HCT116 (cell line): ENCODE measurements around the gene STRBP. TPM values are rescaled to one million over a fixed set of nuclear protein-coding genes. Genes with fewer than 3 reads are reported as not detected.

ENCODE experiments used
- ATAC-seq: fragments of 200-7000 bp; cut with Tn5 transposase; 2 replicates; pipeline ENCODE4 v1.9.1; 2020; ENCODE audit warnings: mild to moderate bottlenecking, moderate library complexity
- BruUV-seq: library from RNA; stranded (reverse); fragments of 400-500 nt; replicated peaks from 2 replicates; lab custom pipeline; 2021; lab: Mats Ljungman, UMichigan
- CTCF ChIA-PET: fragments of 300-600 bp; sonication (Branson Sonifier 250); formaldehyde crosslinking; loops from one replicate; lab custom pipeline; 2021; ENCODE audit warnings: antibody characterized with exemption; lab: Charles Lee
- POLR2A ChIA-PET: fragments of 300-600, 350-600 bp; sonication (Branson Sonifier 250); formaldehyde crosslinking; loops from one replicate; lab custom pipeline; 2021; ENCODE audit warnings: antibody characterized with exemption; lab: Charles Lee
- RAD21 ChIA-PET, 2 experiments: fragments of 300-600 bp; sonication (Branson Sonifier 250); formaldehyde crosslinking; loops; one replicate each; lab custom pipeline; 2023; ENCODE audit warnings: low total read pairs in 2 of 2; ENCODE audit not compliant: uncharacterized antibody in 2 of 2, unreplicated experiment in 2 of 2, low non-redundant PET in 1 of 2; lab: Charles Lee
- DNase-seq: peaks from one replicate; pipeline ENCODE4 v3.0.0-alpha.2; 2010; ENCODE audit warnings: low read depth, low spot score
- H2AFZ ChIP-seq: fragments of 200-600 bp; shearing (Covaris generic), sonication (generic); 2 replicates; pipeline ENCODE4 v1.6.1; 2017; ENCODE audit warnings: low read depth, mixed run types, mixed read lengths, antibody characterized with exemption, low read length; ENCODE audit not compliant: poor library complexity, severe bottlenecking
- H3K27ac ChIP-seq: 2 replicates; pipeline ENCODE4 v1.5.1; 2012; ENCODE audit warnings: low read depth, low read length
- H3K27me3 ChIP-seq: fragments of 200-600 bp; sonication (generic); 2 replicates; pipeline ENCODE4 v1.6.1; 2016; ENCODE audit warnings: mixed run types, low read length, mixed read lengths; ENCODE audit not compliant: insufficient read depth
- H3K36me3 ChIP-seq, 2 experiments: fragments of 200-500 bp in 1 of 2; fragments of 200-600 bp in 1 of 2; sonication (Bioruptor generic) in 1 of 2; sonication (generic) in 1 of 2; 2 replicates each; pipeline versions ENCODE4 v1.5.1 to v1.6.1; 2014 to 2016; ENCODE audit warnings: low read length in 2 of 2, inconsistent platforms in 1 of 2, mixed read lengths in 1 of 2, mixed run types in 1 of 2; ENCODE audit not compliant: insufficient read depth in 2 of 2, control insufficient read depth in 1 of 2
- H3K4me1 ChIP-seq, 2 experiments: fragments of 200-600 bp in 1 of 2; sonication (generic) in 1 of 2; 2 replicates each; pipeline versions ENCODE4 v1.5.1 to v1.6.1; 2012 to 2017; ENCODE audit warnings: low read length in 2 of 2, inconsistent platforms in 1 of 2, mild to moderate bottlenecking in 1 of 2, mixed read lengths in 1 of 2, mixed run types in 1 of 2, moderate library complexity in 1 of 2; ENCODE audit not compliant: insufficient read depth in 2 of 2, control insufficient read depth in 1 of 2
- H3K4me2 ChIP-seq: fragments of 200-600 bp; sonication (generic); 2 replicates; pipeline ENCODE4 v1.6.1; 2017; ENCODE audit warnings: mixed run types, low read length, mixed read lengths
- H3K4me3 ChIP-seq, 2 experiments: fragments of 200-600 bp in 1 of 2; sonication (generic) in 1 of 2; replicated peaks in 1 of 2; 2 replicates each; pipeline ENCODE4 v1.5.1; 2011 to 2016; ENCODE audit warnings: low read length in 2 of 2, control low read depth in 1 of 2, low read depth in 1 of 2, mild to moderate bottlenecking in 1 of 2, mixed read lengths in 1 of 2, mixed run types in 1 of 2
- H3K79me2 ChIP-seq: fragments of 200-600 bp; sonication (generic); 2 replicates; pipeline ENCODE4 v1.6.1; 2017; ENCODE audit warnings: mild to moderate bottlenecking, mixed run types, low read length, moderate library complexity, mixed read lengths; ENCODE audit not compliant: insufficient read depth
- H3K9ac ChIP-seq: fragments of 200-600 bp; sonication (generic); 2 replicates; pipeline ENCODE4 v1.6.1; 2016; ENCODE audit warnings: low read length, mixed read lengths
- H3K9me2 ChIP-seq: fragments of 200-600 bp; sonication (generic), shearing (Covaris generic); 2 replicates; pipeline ENCODE4 v1.6.1; 2017; ENCODE audit warnings: mixed run types, mild to moderate bottlenecking, moderate library complexity; ENCODE audit not compliant: insufficient read depth
- H3K9me3 ChIP-seq, 2 experiments: fragments of 200-500 bp in 1 of 2; fragments of 200-600 bp in 1 of 2; sonication (Bioruptor generic) in 1 of 2; sonication (generic) in 1 of 2; 2 replicates each; pipeline ENCODE4 v1.6.1; 2014 to 2017; ENCODE audit warnings: low read length in 2 of 2, mixed read lengths in 2 of 2, inconsistent platforms in 1 of 2, low read depth in 1 of 2, mild to moderate bottlenecking in 1 of 2, mixed run types in 1 of 2, moderate library complexity in 1 of 2; ENCODE audit not compliant: control insufficient read depth in 1 of 2, insufficient read depth in 1 of 2
- H4K20me1 ChIP-seq: fragments of 200-600 bp; sonication (generic), shearing (Covaris generic); 2 replicates; pipeline ENCODE4 v1.6.1; 2017; ENCODE audit warnings: mixed run types, mild to moderate bottlenecking, moderate library complexity; ENCODE audit not compliant: insufficient read depth
- CBX3 ChIP-seq: IDR thresholded peaks from 2 replicates; pipeline ENCODE4 v1.6.1; 2012; ENCODE audit warnings: low read depth
- EZH2 ChIP-seq: fragments of 200-600 bp; sonication (generic); IDR thresholded peaks from 2 replicates; pipeline ENCODE4 v1.6.1; 2017; ENCODE audit warnings: antibody characterized with exemption, mixed run types
- EZH2phosphoT487 ChIP-seq: fragments of 200-600 bp; IDR thresholded peaks from 2 replicates; pipeline ENCODE4 v1.6.1; 2018; ENCODE audit warnings: antibody characterized with exemption, borderline replicate concordance
- FOSL1 ChIP-seq: IDR thresholded peaks from 2 replicates; pipeline ENCODE4 v1.6.1; 2012; ENCODE audit warnings: low read depth
- JUND ChIP-seq: IDR thresholded peaks from 2 replicates; pipeline ENCODE4 v1.6.1; 2012
- SRF ChIP-seq: IDR thresholded peaks from 2 replicates; pipeline ENCODE4 v1.6.1; 2012; ENCODE audit warnings: low read depth
- intact Hi-C: fragments of 100-400 bp; cut with micrococcal nuclease; formaldehyde crosslinking; loops from 2 replicates; pipeline ENCODE4 v1.10.0; 2022
- total RNA-seq: library from RNA; stranded (reverse); gene quantifications from one replicate; pipeline ENCODE4 v1.2.1, GENCODE V29; 2021; ENCODE audit not compliant: unreplicated experiment
- TF ChIP-seq, protein P1 (sequence below): IDR thresholded peaks from 2 replicates; pipeline ENCODE4 v1.6.1; 2012
- TF ChIP-seq, protein P2 (sequence below): IDR thresholded peaks from 2 replicates; pipeline ENCODE4 v1.6.1; 2012; ENCODE audit warnings: low read depth

STRBP gene
- total RNA-seq, 1 experiment from 2014 or later, result 30.4 TPM

DNA sequence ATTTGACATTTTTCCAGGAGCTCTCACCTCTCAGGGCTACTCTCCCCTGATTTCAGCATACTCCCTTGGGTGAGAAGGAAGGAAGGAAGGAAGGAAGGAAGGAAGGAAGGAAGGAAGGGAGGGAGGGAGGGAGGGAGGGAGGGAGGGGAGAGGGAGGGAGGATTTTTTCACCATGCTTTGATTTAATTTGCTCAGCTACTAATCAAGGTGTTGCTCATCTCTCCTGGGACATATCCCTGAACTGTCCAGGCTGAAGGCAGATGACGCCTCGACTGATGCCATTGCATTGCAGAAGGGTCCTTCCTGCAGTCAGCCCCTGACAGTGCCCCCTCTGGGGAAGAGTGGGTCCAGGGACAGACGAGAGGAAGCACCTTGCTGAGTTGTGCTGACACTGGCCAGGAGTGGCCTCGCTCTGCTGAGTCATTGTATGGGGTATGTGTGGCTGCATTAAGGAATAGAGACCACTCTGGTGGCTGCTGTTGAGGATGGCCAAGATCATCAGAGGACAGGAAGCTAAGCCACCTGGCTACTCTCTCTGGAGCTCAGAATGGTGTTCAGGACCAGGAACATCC is 44.0 kb upstream of the STRBP start:
- DNase-seq, result no peak
- ChIA-PET POLR2A (no interaction called here), CTCF (no interaction called here), RAD21 (no interaction called here)
- Histone ChIP-seq H3K79me2 (no peaks in the 10 kb centered on the region), H3K27ac (no peak overlapping the region), H3K9me2 (no peaks in the 10 kb centered on the region), H3K4me2 (no peak overlapping the region), H3K9ac (no peak overlapping the region), H3K4me3 (no peak overlapping the region), H4K20me1 (no peaks in the 10 kb centered on the region), H3K36me3 (no peaks in the 10 kb centered on the region), H3K27me3 (no peaks in the 10 kb centered on the region), H2AFZ (no peak overlapping the region), H3K4me1 (peaks cover 0 to 12% of the 10 kb centered on the region in 2 experiments; a peak in 2 of 4 replicates), H3K9me3 (no peaks in the 10 kb centered on the region)
- peak; percentile 36; the same call in 1 of the 2 replicates for ATAC-seq
- no TSS peak for BruUV-seq
- TF ChIP-seq EZH2phosphoT487 (no peak), FOSL1 (no peak), EZH2 (no peak), CBX3 (no peak), SRF (no peak), JUND (no peak)
- TF ChIP-seq, protein P1, sequence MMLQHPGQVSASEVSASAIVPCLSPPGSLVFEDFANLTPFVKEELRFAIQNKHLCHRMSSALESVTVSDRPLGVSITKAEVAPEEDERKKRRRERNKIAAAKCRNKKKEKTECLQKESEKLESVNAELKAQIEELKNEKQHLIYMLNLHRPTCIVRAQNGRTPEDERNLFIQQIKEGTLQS, result no peak
- TF ChIP-seq, protein P2, sequence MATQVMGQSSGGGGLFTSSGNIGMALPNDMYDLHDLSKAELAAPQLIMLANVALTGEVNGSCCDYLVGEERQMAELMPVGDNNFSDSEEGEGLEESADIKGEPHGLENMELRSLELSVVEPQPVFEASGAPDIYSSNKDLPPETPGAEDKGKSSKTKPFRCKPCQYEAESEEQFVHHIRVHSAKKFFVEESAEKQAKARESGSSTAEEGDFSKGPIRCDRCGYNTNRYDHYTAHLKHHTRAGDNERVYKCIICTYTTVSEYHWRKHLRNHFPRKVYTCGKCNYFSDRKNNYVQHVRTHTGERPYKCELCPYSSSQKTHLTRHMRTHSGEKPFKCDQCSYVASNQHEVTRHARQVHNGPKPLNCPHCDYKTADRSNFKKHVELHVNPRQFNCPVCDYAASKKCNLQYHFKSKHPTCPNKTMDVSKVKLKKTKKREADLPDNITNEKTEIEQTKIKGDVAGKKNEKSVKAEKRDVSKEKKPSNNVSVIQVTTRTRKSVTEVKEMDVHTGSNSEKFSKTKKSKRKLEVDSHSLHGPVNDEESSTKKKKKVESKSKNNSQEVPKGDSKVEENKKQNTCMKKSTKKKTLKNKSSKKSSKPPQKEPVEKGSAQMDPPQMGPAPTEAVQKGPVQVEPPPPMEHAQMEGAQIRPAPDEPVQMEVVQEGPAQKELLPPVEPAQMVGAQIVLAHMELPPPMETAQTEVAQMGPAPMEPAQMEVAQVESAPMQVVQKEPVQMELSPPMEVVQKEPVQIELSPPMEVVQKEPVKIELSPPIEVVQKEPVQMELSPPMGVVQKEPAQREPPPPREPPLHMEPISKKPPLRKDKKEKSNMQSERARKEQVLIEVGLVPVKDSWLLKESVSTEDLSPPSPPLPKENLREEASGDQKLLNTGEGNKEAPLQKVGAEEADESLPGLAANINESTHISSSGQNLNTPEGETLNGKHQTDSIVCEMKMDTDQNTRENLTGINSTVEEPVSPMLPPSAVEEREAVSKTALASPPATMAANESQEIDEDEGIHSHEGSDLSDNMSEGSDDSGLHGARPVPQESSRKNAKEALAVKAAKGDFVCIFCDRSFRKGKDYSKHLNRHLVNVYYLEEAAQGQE, result no peak
- intact Hi-C loops, result no loop called here
